GM18909 (cell line): ENCODE measurements around the gene CLK1.
"Not testable (repeated sequence)": the region's sequence is repeated elsewhere in the genome, so short reads cannot be mapped to it uniquely, and the experiment has no call there.

Experiments
- ATAC-seq: cut with Tn5 transposase; IDR thresholded peaks from one replicate; pipeline ENCODE4 v1.9.1; 2021; ENCODE audit warnings: mild to moderate bottlenecking; ENCODE audit not compliant: unreplicated experiment, poor library complexity

The CLK1 gene

GRCh38 chr2:200864176-200865034 lies at the start of gene CLK1:
Gene CLK1 (minus strand): TSS chr2:200864658. CDS start chr2:200861862, 2,796 bp downstream.
- peak; percentile 88 for ATAC-seq

- ATAC-seq: no peak
These were observed 49.2 kb upstream of the CLK1 start for GRCh38 chr2:200913654-200914053.

- no peak for ATAC-seq
These were observed 45.5 kb upstream of the CLK1 start for GRCh38 chr2:200909958-200910357.

GRCh38 chr2:200905618-200906296 lies 41.3 kb upstream of the CLK1 start:
- no peak for ATAC-seq

GRCh38 chr2:200901459-200902072 lies 37.1 kb upstream of the CLK1 start:
- ATAC-seq: peak; percentile 98

GRCh38 chr2:200899482-200899881 lies 35.0 kb upstream of the CLK1 start:
- ATAC-seq: no peak

GRCh38 chr2:200888704-200889625 lies 24.5 kb upstream of the CLK1 start, which contains the start of the genes NIF3L1 and PPIL3:
Gene NIF3L1 (plus strand): TSS chr2:200889371. CDS start chr2:200891944, 2,573 bp downstream.
Gene PPIL3 (minus strand): TSS chr2:200889077. CDS start chr2:200887615, 1,462 bp downstream.
- peak; percentile 92 for ATAC-seq

- not testable (repeated sequence) for ATAC-seq
These were observed 17.3 kb upstream of the CLK1 start for GRCh38 chr2:200881715-200882249.

- ATAC-seq: no peak
These were observed 13.9 kb upstream of the CLK1 start for GRCh38 chr2:200878289-200878880.

GRCh38 chr2:200877443-200877842 lies 13.0 kb upstream of the CLK1 start:
- ATAC-seq: no peak

GRCh38 chr2:200873560-200873959 lies 9.1 kb upstream of the CLK1 start:
- no peak for ATAC-seq

GRCh38 chr2:200871151-200871550 lies 6.7 kb upstream of the CLK1 start:
- no peak for ATAC-seq

- no peak for ATAC-seq
These were observed 4.6 kb upstream of the CLK1 start for GRCh38 chr2:200869014-200869413.

- ATAC-seq: peak; percentile 13
These were observed 679 bp downstream of the CLK1 start for GRCh38 chr2:200863782-200864175.

- no peak for ATAC-seq
These were observed 1.9 kb downstream of the CLK1 start for GRCh38 chr2:200862532-200863000.

- no peak for ATAC-seq
These were observed 2.8 kb downstream of the CLK1 start for GRCh38 chr2:200861617-200862155.

- ATAC-seq: no peak
These were observed 4.2 kb downstream of the CLK1 start for GRCh38 chr2:200860092-200860795.

GRCh38 chr2:200856806-200857205 lies 7.7 kb downstream of the CLK1 start:
- ATAC-seq: no peak
